Panc1 (cell line): Measurements from ENCODE around the gene SCP2. TPM values are rescaled to one million over a fixed set of nuclear protein-coding genes. Genes with fewer than 3 reads are reported as not detected.

Experiments
- ATAC-seq: fragments of 200-7000 bp; cut with Tn5 transposase; 2 replicates; pipeline ENCODE4 v1.9.1; 2020; ENCODE audit warnings: mild to moderate bottlenecking, moderate library complexity
- BruUV-seq: library from RNA; stranded (reverse); fragments of 400-500 nt; replicated peaks from 2 replicates; lab custom pipeline; 2021; lab: Mats Ljungman, UMichigan
- CTCF ChIA-PET: fragments of 300-600 bp; sonication (Branson Sonifier 250); formaldehyde crosslinking; loops from one replicate; lab custom pipeline; 2022; ENCODE audit warnings: antibody characterized with exemption; lab: Charles Lee
- POLR2A ChIA-PET: fragments of 300-600 bp; sonication (Branson Sonifier 250); formaldehyde crosslinking; loops from one replicate; lab custom pipeline; 2022; ENCODE audit warnings: antibody characterized with exemption; lab: Charles Lee
- DNase-seq: peaks from one replicate; pipeline ENCODE4 v3.0.0-alpha.2; 2010; ENCODE audit warnings: low read depth, low spot score
- H3K27ac ChIP-seq: 2 replicates; pipeline ENCODE4 v1.5.1; 2011; ENCODE audit warnings: mild to moderate bottlenecking, low read length, inconsistent platforms
- H3K27me3 ChIP-seq: fragments of 200-500 bp; sonication (Bioruptor generic); 2 replicates; pipeline ENCODE4 v1.6.0; 2014; ENCODE audit warnings: low read length, inconsistent platforms; ENCODE audit not compliant: control insufficient read depth, insufficient read depth
- H3K36me3 ChIP-seq: fragments of 200-500 bp; sonication (Bioruptor generic); 2 replicates; pipeline ENCODE4 v1.5.1; 2014; ENCODE audit warnings: inconsistent platforms, mild to moderate bottlenecking, low read length, moderate library complexity; ENCODE audit not compliant: control insufficient read depth, insufficient read depth
- H3K4me1 ChIP-seq: 2 replicates; pipeline ENCODE4 v1.5.1; 2011; ENCODE audit warnings: inconsistent platforms, mild to moderate bottlenecking, low read length, moderate library complexity; ENCODE audit not compliant: control insufficient read depth, insufficient read depth
- H3K4me3 ChIP-seq, 2 experiments: 2 replicates each; pipeline ENCODE4 v1.5.1; 2011 to 2012; ENCODE audit warnings: low read depth in 2 of 2, low read length in 2 of 2, mild to moderate bottlenecking in 2 of 2, inconsistent platforms in 1 of 2, moderate library complexity in 1 of 2
- H3K9me3 ChIP-seq: fragments of 200-500 bp; sonication (Bioruptor generic); 2 replicates; pipeline ENCODE4 v1.5.1; 2014; ENCODE audit warnings: low read depth, mild to moderate bottlenecking, inconsistent platforms, low read length, moderate library complexity; ENCODE audit not compliant: control insufficient read depth, insufficient read depth
- POLR2AphosphoS5 ChIP-seq: IDR thresholded peaks from 2 replicates; pipeline ENCODE4 v1.6.1; 2012; ENCODE audit warnings: mild to moderate bottlenecking, low read depth, low read length, moderate library complexity
- SIN3A ChIP-seq: IDR thresholded peaks from 2 replicates; pipeline ENCODE4 v1.6.1; 2012; ENCODE audit warnings: low read depth, mild to moderate bottlenecking, low read length, moderate library complexity, borderline replicate concordance; ENCODE audit not compliant: insufficient read depth
- TCF7L2 ChIP-seq: IDR thresholded peaks from 2 replicates; pipeline ENCODE4 v1.6.1; 2011; ENCODE audit warnings: mild to moderate bottlenecking, low read depth, low read length, inconsistent platforms
- in situ Hi-C: cut with HindIII; loops from 2 replicates; pipeline ENCODE4 v1.10.0; 2016; ENCODE audit warnings: low sequenced_read_pairs, low pct_unique_long_range_greater_than_20kb
- intact Hi-C: fragments of 100-400 bp; cut with micrococcal nuclease; formaldehyde crosslinking; loops from one replicate; pipeline ENCODE4 v1.10.0; 2022; ENCODE audit not compliant: unreplicated experiment
- total RNA-seq: library from RNA; stranded (reverse); gene quantifications from one replicate; pipeline ENCODE4 v1.2.1, GENCODE V29; 2021; ENCODE audit not compliant: unreplicated experiment
- TF ChIP-seq, protein P1 (sequence below): fragments of 450-650 bp; IDR thresholded peaks from 2 replicates; pipeline ENCODE4 v1.5.1; 2017; ENCODE audit warnings: mild to moderate bottlenecking
- TF ChIP-seq, protein P2 (sequence below), 2 experiments: IDR thresholded peaks; 2 replicates each; pipeline ENCODE4 v1.6.1; 2011 to 2012; ENCODE audit warnings: low read depth in 2 of 2, control low read depth in 1 of 2, low read length in 1 of 2, mild to moderate bottlenecking in 1 of 2, moderate library complexity in 1 of 2; ENCODE audit not compliant: insufficient read depth in 1 of 2

Gene SCP2
- total RNA-seq, 1 experiment from 2014 or later, result 88.7 TPM

DNA sequence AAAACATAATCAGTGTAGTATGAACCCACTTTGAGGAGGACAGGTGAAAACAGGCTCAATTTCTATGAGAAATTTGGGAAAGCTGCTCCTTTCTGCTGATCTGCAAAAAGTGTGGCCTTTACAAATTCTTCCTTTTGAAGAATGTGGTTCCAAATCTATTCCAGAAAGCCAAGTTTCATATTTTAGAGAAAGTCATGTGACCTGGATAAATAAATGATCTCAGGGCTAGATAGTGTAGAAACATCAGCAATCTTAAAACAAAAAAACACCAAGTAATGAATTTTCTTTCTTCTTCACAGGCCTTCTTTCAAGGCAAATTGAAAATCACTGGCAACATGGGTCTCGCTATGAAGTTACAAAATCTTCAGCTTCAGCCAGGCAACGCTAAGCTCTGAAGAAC, 123.2 kb downstream of the SCP2 start:
- Histone ChIP-seq H3K4me1 (peaks cover 17% of the 10 kb centered on the region), H3K36me3 (peaks cover 5% of the 10 kb centered on the region), H3K27ac (no peak overlapping the region), H3K9me3 (no peaks in the 10 kb centered on the region), H3K4me3 (no peak overlapping the region), H3K27me3 (no peaks in the 10 kb centered on the region)
- CTCF ChIA-PET, result no interaction called here
- POLR2A ChIA-PET, result interaction anchor here (0.6 kb wide), 1 partner anchor 120 kb away, joined by 4 read pairs; no protein-coding TSS in a partner anchor
- intact Hi-C loops, result no loop called here
- TF ChIP-seq, protein P1, sequence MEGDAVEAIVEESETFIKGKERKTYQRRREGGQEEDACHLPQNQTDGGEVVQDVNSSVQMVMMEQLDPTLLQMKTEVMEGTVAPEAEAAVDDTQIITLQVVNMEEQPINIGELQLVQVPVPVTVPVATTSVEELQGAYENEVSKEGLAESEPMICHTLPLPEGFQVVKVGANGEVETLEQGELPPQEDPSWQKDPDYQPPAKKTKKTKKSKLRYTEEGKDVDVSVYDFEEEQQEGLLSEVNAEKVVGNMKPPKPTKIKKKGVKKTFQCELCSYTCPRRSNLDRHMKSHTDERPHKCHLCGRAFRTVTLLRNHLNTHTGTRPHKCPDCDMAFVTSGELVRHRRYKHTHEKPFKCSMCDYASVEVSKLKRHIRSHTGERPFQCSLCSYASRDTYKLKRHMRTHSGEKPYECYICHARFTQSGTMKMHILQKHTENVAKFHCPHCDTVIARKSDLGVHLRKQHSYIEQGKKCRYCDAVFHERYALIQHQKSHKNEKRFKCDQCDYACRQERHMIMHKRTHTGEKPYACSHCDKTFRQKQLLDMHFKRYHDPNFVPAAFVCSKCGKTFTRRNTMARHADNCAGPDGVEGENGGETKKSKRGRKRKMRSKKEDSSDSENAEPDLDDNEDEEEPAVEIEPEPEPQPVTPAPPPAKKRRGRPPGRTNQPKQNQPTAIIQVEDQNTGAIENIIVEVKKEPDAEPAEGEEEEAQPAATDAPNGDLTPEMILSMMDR, result no peak
- TF ChIP-seq SIN3A (no peak), TCF7L2 (no peak), POLR2AphosphoS5 (no peak)
- TF ChIP-seq, protein P2, sequence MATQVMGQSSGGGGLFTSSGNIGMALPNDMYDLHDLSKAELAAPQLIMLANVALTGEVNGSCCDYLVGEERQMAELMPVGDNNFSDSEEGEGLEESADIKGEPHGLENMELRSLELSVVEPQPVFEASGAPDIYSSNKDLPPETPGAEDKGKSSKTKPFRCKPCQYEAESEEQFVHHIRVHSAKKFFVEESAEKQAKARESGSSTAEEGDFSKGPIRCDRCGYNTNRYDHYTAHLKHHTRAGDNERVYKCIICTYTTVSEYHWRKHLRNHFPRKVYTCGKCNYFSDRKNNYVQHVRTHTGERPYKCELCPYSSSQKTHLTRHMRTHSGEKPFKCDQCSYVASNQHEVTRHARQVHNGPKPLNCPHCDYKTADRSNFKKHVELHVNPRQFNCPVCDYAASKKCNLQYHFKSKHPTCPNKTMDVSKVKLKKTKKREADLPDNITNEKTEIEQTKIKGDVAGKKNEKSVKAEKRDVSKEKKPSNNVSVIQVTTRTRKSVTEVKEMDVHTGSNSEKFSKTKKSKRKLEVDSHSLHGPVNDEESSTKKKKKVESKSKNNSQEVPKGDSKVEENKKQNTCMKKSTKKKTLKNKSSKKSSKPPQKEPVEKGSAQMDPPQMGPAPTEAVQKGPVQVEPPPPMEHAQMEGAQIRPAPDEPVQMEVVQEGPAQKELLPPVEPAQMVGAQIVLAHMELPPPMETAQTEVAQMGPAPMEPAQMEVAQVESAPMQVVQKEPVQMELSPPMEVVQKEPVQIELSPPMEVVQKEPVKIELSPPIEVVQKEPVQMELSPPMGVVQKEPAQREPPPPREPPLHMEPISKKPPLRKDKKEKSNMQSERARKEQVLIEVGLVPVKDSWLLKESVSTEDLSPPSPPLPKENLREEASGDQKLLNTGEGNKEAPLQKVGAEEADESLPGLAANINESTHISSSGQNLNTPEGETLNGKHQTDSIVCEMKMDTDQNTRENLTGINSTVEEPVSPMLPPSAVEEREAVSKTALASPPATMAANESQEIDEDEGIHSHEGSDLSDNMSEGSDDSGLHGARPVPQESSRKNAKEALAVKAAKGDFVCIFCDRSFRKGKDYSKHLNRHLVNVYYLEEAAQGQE (IDR thresholded peaks at IDR 0.05; ENCODE audit: insufficient read depth in 1 of 2, low read depth in 2 of 2, low read length in 1 of 2), result no peak
- no TSS peak for BruUV-seq
- in situ Hi-C loops, result no loop called here
- ATAC-seq (no peak), DNase-seq (no peak)

DNA sequence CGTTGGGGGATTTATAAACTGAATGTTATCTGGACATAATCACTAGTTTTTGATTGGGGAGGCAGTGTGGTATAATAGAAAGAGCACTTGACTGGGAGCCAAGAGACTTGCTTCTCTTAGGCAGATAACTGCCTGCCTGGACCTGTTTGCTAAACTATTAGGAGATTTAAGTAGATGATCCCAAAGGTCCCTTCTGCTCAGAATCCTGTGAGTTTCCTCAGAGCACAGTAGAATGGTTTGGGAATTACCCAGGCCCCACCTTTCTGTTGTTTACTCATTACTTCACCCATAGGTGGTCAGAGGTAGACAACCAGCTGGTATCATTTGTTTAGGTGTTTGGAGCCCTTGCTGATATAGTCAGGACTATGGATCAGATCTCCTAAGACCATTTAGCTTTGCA, 124.6 kb downstream of the SCP2 start:
- ChIA-PET POLR2A (interaction anchor here (0.5 kb wide), 1 partner anchor 192 kb away, joined by 3 read pairs; no protein-coding TSS in a partner anchor), CTCF (no interaction called here)
- DNase-seq (no peak), ATAC-seq (no peak)
- Histone ChIP-seq H3K9me3 (no peaks in the 10 kb centered on the region), H3K4me3 (no peak overlapping the region), H3K27ac (no peak overlapping the region), H3K4me1 (peaks cover 17% of the 10 kb centered on the region), H3K36me3 (peaks cover 5% of the 10 kb centered on the region), H3K27me3 (no peaks in the 10 kb centered on the region)
- TF ChIP-seq POLR2AphosphoS5 (no peak), SIN3A (no peak), TCF7L2 (no peak)
- TF ChIP-seq, protein P2 (IDR thresholded peaks at IDR 0.05; ENCODE audit: insufficient read depth in 1 of 2, low read depth in 2 of 2, low read length in 1 of 2), result no peak
- TF ChIP-seq, protein P1, result no peak
- in situ Hi-C loops (no loop called here), intact Hi-C loops (no loop called here)
- BruUV-seq, result no TSS peak
